ENCODE results near the gene NOS1AP.
"Not testable (repeated sequence)": the region's sequence is repeated elsewhere in the genome, so short reads cannot be mapped to it uniquely, and the experiment has no call there.

Gene NOS1AP

DNA sequence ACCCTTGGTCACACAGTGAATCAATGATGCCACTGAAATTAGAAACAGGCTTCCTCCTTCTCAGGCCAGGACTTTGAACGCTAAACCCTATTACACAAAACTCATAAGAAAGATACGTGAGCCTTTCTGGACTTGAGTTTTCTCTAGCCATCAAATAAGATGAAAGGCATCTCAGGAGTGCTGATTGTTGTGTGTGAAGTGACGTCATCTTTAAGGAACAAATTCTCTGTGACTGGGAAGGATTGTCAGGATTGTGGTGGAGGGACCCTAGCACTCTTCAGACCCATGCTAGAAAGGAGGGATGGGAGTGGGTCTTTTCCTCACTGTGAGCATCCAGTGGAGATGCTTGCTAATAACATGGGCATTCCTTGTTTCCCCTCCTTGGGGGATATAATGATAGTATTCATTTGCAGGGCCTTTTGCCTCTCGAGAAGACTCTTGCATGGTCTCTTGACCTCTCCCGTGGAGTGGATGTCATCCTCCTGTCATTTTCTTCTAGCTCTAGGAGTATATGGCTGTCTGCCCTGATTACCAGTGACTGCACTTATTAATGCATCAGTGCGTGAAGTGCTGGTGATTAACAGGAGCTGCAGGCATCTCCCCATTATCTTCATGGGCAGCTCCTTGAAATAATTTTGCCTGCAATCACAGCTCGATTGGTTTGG lies 267.3 kb downstream of the NOS1AP start:
- TF ChIP-seq, protein P1, sequence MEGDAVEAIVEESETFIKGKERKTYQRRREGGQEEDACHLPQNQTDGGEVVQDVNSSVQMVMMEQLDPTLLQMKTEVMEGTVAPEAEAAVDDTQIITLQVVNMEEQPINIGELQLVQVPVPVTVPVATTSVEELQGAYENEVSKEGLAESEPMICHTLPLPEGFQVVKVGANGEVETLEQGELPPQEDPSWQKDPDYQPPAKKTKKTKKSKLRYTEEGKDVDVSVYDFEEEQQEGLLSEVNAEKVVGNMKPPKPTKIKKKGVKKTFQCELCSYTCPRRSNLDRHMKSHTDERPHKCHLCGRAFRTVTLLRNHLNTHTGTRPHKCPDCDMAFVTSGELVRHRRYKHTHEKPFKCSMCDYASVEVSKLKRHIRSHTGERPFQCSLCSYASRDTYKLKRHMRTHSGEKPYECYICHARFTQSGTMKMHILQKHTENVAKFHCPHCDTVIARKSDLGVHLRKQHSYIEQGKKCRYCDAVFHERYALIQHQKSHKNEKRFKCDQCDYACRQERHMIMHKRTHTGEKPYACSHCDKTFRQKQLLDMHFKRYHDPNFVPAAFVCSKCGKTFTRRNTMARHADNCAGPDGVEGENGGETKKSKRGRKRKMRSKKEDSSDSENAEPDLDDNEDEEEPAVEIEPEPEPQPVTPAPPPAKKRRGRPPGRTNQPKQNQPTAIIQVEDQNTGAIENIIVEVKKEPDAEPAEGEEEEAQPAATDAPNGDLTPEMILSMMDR (IDR thresholded peaks at IDR 0.05; ENCODE audit: control insufficient read depth, extremely low read depth, insufficient read depth) = no peak
- DNase-seq (ENCODE audit: low read depth) = no peak
- no peak overlapping the region for H3K4me3 ChIP-seq (ENCODE audit: low read depth, low read length)

DNA sequence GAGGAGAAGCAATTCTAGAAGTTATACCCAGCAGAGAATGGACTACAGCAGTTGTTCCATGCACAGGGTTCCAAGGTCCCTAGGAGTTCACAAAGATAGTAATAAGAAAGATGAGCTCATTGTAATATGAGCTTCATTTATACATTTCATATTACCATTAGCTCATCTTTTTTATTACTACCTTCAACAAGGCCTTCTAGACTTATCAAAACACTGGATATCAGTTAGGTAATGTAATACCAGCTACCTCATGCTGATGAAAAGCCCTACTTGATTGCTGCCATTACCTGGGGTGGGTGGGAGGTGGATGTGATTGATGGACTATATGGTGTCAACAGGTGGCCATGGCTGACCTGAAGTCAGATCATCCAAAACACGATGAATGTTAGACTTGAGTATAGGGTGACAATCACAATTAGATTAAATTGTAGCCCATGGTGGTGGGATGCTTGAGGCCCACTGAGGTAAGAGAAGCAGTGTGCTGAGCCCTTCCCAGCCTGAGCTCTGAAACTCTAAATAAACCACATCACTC lies 273.0 kb downstream of the NOS1AP start:
- no peak overlapping the region for H3K4me3 ChIP-seq (ENCODE audit: low read depth, low read length)
- TF ChIP-seq, protein P1 (IDR thresholded peaks at IDR 0.05; ENCODE audit: control insufficient read depth, extremely low read depth, insufficient read depth) = no peak
- no peak for DNase-seq (ENCODE audit: low read depth)

DNA sequence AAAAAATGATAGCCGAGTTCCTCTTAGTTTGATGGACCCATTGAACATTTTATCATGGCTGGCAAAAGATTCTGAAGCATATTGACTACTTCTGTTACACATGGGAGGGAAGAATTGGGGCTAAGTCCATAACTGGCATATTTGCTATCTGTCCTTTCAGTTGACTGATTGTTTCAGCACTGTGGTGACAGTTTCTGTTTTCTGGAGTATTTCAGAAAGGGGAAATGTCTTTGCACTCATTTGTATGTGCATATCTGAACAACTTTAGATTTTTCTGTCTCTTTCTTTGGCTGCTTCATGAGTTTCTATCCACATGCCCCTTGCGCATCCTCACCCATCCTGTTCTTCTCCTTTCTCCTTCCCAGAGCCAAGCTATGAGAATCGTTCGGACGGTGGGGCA lies 274.0 kb downstream of the NOS1AP start:
- TF ChIP-seq, protein P1 (IDR thresholded peaks at IDR 0.05; ENCODE audit: control insufficient read depth, extremely low read depth, insufficient read depth) = no peak
- no peak for DNase-seq (ENCODE audit: low read depth)
- no peak overlapping the region for H3K4me3 ChIP-seq (ENCODE audit: low read depth, low read length)

DNA sequence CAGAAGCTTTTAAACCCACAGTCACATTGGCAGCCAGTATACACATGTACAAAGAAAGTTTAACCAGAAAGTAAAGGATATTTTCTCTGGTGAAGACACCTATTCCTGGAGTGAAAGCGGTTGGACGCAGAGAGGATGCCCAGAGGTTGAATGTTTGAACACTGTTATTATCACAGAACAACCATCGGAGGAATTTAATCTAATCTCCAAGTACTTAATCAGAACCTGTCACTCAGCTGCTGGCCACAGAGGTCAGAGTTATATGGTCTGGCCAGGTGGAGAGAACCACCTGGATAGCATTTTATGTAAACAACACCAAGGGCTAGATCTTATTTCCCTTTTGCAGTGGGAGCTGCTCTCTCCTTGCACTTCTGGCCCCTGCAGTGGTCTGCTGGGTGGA lies 277.8 kb downstream of the NOS1AP start:
- no peak for DNase-seq (ENCODE audit: low read depth)
- H3K4me3 ChIP-seq (ENCODE audit: low read depth, low read length) = no peak overlapping the region
- TF ChIP-seq, protein P1 (IDR thresholded peaks at IDR 0.05; ENCODE audit: control insufficient read depth, extremely low read depth, insufficient read depth) = no peak

DNA sequence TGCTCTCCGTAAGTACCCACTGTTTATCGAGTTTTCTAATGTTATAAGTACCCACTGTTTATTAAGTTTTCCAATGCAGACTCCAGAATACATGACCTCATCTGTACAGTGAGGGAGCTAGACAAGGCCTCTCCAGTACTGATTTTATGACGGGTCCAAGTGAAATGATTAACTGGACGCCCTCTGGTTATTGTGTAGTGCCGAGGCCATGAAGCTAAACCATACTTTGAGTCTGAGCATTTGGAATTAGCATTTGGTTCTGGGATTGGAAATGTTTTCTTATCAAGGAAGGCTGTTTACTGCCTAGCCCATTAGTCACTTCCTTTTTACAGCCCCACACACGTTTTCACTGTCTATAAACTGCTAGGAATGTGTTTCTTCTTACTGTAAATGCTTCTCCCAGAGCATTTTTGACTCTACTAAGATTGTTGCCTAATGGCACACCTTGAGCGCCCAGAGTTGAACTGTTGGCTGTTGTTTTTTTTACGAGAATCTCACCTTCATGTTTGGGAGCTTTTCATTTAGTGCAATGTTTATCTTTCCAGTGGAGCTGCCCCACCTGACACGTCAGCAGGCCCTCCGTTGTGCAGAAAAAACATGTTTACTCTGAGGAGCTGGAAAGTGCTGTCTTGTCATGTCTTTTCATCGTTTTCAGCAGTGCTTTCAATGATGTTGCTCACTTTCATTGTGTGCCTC lies 280.3 kb downstream of the NOS1AP start:
- no peak for DNase-seq (ENCODE audit: low read depth)
- TF ChIP-seq, protein P1 (IDR thresholded peaks at IDR 0.05; ENCODE audit: control insufficient read depth, extremely low read depth, insufficient read depth) = no peak
- H3K4me3 ChIP-seq (ENCODE audit: low read depth, low read length) = no peak overlapping the region

DNA sequence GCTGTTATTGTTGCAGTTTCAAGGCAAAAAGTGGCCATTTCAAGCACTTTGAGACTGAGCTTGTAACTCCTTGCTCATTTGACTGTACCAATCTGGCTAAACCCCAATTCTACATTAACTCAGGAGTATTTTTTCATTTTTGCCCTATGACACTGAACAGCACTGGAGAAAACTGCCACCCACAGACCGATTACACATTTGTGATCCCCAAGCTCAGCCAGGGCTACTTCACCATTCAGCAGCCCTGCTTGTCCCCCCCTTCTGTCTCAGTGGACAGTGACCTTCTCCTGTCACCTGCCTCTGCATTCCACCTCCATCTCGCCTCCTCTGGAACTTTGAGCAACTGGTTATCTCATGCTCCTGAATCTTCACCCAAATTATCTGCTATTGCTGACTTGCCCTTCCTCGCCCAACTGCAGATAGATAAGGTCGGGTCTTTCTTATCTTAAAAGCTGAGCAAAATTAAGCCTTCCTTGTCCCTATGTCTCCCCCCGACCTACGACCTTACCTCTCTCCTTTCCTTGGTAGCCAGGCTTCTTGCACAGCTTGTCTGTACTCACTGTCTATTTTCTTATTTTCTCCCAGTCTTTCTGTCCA lies 281.9 kb downstream of the NOS1AP start:
- no peak overlapping the region for H3K4me3 ChIP-seq (ENCODE audit: low read depth, low read length)
- no peak for DNase-seq (ENCODE audit: low read depth)
- TF ChIP-seq, protein P1 (IDR thresholded peaks at IDR 0.05; ENCODE audit: control insufficient read depth, extremely low read depth, insufficient read depth) = no peak

DNA sequence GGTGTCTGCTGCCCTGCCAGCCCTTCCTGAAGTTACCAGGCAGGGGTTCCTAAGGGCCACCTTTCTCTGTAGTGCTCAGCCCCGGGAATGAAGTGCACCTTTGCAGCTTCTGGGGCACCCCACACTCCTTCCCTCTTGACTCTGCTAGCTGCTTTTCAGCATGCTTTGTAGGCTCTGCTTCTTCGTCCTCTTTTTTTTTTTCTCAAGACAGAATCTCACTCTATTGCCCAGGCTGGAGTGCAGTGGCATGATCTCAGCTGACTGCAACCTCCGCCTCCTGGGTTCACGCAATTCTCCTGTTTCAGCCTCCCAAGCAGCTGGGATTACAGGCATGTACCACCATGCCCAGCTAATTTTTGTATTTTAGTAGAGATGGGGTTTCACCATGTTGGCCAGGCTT lies 282.4 kb downstream of the NOS1AP start:
- not testable (repeated sequence) for DNase-seq (ENCODE audit: low read depth); H3K4me3 ChIP-seq (ENCODE audit: low read depth, low read length)
